Fibroblast of lung (primary cell): ENCODE measurements around the gene SPATS2L. TPM values are rescaled to one million over a fixed set of nuclear protein-coding genes. Genes with fewer than 3 reads are reported as not detected.
A peak's percentile ranks its signal among the peaks of the same experiment; 100 is the strongest.

Experiments
- DNase-seq, 2 donors: peaks; one replicate each; pipeline versions ENCODE4 v3.0.0 to v3.0.0-alpha.2; 2010; ENCODE audit warnings: low read depth in 2 of 2
- H2AFZ ChIP-seq: 2 replicates; pipeline ENCODE4 v1.5.1; 2012; ENCODE audit warnings: low read length, control low read depth, inconsistent platforms
- H3K27ac ChIP-seq: 2 replicates; pipeline ENCODE4 v1.5.1; 2011; ENCODE audit warnings: low read length, control low read depth; ENCODE audit not compliant: insufficient read depth
- H3K27me3 ChIP-seq: 2 replicates; pipeline ENCODE4 v1.5.1; 2011; ENCODE audit warnings: mild to moderate bottlenecking, low read length; ENCODE audit not compliant: control insufficient read depth, insufficient read depth
- H3K36me3 ChIP-seq: 2 replicates; pipeline ENCODE4 v1.5.1; 2011; ENCODE audit warnings: low read length; ENCODE audit not compliant: control insufficient read depth, insufficient read depth
- H3K4me1 ChIP-seq: 2 replicates; pipeline ENCODE4 v1.5.1; 2011; ENCODE audit warnings: low read length; ENCODE audit not compliant: control insufficient read depth, insufficient read depth; ENCODE audit errors: extremely low read depth
- H3K4me2 ChIP-seq: 2 replicates; pipeline ENCODE4 v1.5.1; 2011; ENCODE audit warnings: low read length, control low read depth; ENCODE audit not compliant: insufficient read depth; ENCODE audit errors: extremely low read depth
- H3K4me3 ChIP-seq, 4 experiments: fragments of 200-600 bp in 1 of 4; sonication (generic) in 1 of 4; replicated peaks in 1 of 4; 2 replicates each; pipeline ENCODE4 v1.5.1; 2011 to 2016; ENCODE audit warnings: low read length in 4 of 4, low read depth in 3 of 4, mild to moderate bottlenecking in 3 of 4, control low read depth in 2 of 4, inconsistent platforms in 1 of 4, mixed read lengths in 1 of 4; ENCODE audit not compliant: insufficient read depth in 1 of 4; ENCODE audit errors: control extremely low read depth in 1 of 4
- H3K79me2 ChIP-seq: 2 replicates; pipeline ENCODE4 v1.5.1; 2012; ENCODE audit warnings: mild to moderate bottlenecking, low read length, inconsistent platforms; ENCODE audit not compliant: control insufficient read depth, insufficient read depth
- H3K9ac ChIP-seq: 2 replicates; pipeline ENCODE4 v1.5.1; 2011; ENCODE audit warnings: mild to moderate bottlenecking, low read length, control low read depth; ENCODE audit not compliant: insufficient read depth
- H3K9me3 ChIP-seq: 2 replicates; pipeline ENCODE4 v1.5.1; 2012; ENCODE audit warnings: low read depth, low read length; ENCODE audit not compliant: control insufficient read depth, insufficient read depth
- H4K20me1 ChIP-seq: 2 replicates; pipeline ENCODE4 v1.5.1; 2011; ENCODE audit warnings: low read length; ENCODE audit not compliant: control insufficient read depth, insufficient read depth; ENCODE audit errors: extremely low read depth
- EZH2 ChIP-seq: IDR thresholded peaks from 2 replicates; pipeline ENCODE4 v1.5.1; 2012; ENCODE audit warnings: low read length, control low read depth, mild to moderate bottlenecking; ENCODE audit errors: missing control alignments
- polyA plus RNA-seq, 2 donors: library from polyadenylated mRNA; depleted of rRNA in 1 of 2; stranded (reverse) in 1 of 2; unstranded in 1 of 2; fragments of >200 nt; gene quantifications; 2 replicates each; pipeline ENCODE4 v1.2.1, GENCODE V29; 2011 to 2012; ENCODE audit warnings: missing spikeins in 1 of 2
- total RNA-seq: library from RNA; depleted of rRNA; stranded (reverse); fragments of >200 nt; gene quantifications from 2 replicates; pipeline ENCODE4 v1.2.1, GENCODE V29; 2014
- TF ChIP-seq, protein P1 (sequence below), 2 donors: IDR thresholded peaks in 1 of 2; conservative IDR thresholded peaks in 1 of 2; 1 replicate in 1 of 2; 2 replicates in 1 of 2; pipeline ENCODE4 v1.5.1; 2011 to 2012; ENCODE audit warnings: low read length in 2 of 2, control low read depth in 1 of 2, inconsistent platforms in 1 of 2, low read depth in 1 of 2, mild to moderate bottlenecking in 1 of 2

SPATS2L gene
- total and polyA plus RNA-seq, 2 donors (not counting 1 experiment from before 2014, with no cell fraction given), result 73.8 to 291 TPM

- DNase-seq, result peak in 1 of 2 donors; percentile 22
- Histone ChIP-seq H3K27ac (no peak overlapping the region), H3K4me3 (no peak overlapping the region), H3K9me3 (no peaks in the 10 kb centered on the region), H3K9ac (no peak overlapping the region), H2AFZ (no peak overlapping the region), H3K36me3 (no peaks in the 10 kb centered on the region), H3K4me1 (peaks cover 4% of the 10 kb centered on the region), H3K27me3 (no peaks in the 10 kb centered on the region), H3K4me2 (no peak overlapping the region), H4K20me1 (no peaks in the 10 kb centered on the region), H3K79me2 (no peaks in the 10 kb centered on the region)
- no peak for TF ChIP-seq EZH2
- TF ChIP-seq, protein P1, sequence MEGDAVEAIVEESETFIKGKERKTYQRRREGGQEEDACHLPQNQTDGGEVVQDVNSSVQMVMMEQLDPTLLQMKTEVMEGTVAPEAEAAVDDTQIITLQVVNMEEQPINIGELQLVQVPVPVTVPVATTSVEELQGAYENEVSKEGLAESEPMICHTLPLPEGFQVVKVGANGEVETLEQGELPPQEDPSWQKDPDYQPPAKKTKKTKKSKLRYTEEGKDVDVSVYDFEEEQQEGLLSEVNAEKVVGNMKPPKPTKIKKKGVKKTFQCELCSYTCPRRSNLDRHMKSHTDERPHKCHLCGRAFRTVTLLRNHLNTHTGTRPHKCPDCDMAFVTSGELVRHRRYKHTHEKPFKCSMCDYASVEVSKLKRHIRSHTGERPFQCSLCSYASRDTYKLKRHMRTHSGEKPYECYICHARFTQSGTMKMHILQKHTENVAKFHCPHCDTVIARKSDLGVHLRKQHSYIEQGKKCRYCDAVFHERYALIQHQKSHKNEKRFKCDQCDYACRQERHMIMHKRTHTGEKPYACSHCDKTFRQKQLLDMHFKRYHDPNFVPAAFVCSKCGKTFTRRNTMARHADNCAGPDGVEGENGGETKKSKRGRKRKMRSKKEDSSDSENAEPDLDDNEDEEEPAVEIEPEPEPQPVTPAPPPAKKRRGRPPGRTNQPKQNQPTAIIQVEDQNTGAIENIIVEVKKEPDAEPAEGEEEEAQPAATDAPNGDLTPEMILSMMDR (conservative IDR thresholded peaks at IDR 0.05 in 1 of 2, IDR thresholded peaks at IDR 0.05 in 1 of 2; ENCODE audit: low read depth in 1 of 2, low read length in 2 of 2), result no peak
Measured at GRCh38 chr2:200274116-200275075, 32.1 kb upstream of the SPATS2L start.

DNA sequence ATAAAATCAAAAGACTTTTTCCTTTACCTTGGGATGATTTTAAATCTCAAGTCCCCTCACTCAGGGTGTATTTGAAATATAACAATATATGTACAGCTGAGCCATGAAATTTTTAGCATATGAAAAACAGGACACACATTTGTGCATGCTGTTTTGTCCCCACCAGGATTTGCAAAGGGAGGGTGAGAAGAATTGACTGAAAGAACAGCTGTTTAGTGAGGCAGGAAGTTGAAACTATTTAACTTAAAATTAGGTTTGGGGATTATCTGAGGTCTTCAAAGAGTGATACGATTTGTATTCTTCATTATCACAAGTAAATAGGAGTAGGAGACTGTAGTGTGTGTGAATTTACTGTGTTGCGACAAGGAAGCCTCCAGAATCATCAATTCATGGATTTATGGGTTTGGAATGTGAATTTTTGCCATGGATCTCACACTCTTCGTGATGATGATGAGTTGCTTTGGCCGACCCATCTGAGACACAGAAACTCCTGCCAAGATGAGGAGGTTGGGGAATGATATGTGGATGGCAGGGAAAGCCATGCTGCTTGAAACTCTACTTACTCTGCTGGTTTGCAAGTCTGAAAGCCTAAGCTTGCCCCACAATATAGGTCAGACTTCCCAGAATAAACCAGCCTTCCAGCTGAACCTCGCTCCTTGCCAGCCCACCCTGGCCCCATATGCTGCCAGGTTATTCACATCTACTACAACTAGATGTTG lies 31.0 kb upstream of the SPATS2L start:
- Histone ChIP-seq H4K20me1 (no peaks in the 10 kb centered on the region), H3K9me3 (no peaks in the 10 kb centered on the region), H3K27me3 (no peaks in the 10 kb centered on the region), H3K4me3 (no peak overlapping the region), H3K9ac (no peak overlapping the region), H2AFZ (no peak overlapping the region), H3K27ac (no peak overlapping the region), H3K36me3 (no peaks in the 10 kb centered on the region), H3K4me1 (peaks cover 6% of the 10 kb centered on the region), H3K4me2 (no peak overlapping the region), H3K79me2 (no peaks in the 10 kb centered on the region)
- TF ChIP-seq EZH2, result no peak
- TF ChIP-seq, protein P1 (conservative IDR thresholded peaks at IDR 0.05 in 1 of 2, IDR thresholded peaks at IDR 0.05 in 1 of 2; ENCODE audit: low read depth in 1 of 2, low read length in 2 of 2), result no peak
- DNase-seq, result no peak

DNA sequence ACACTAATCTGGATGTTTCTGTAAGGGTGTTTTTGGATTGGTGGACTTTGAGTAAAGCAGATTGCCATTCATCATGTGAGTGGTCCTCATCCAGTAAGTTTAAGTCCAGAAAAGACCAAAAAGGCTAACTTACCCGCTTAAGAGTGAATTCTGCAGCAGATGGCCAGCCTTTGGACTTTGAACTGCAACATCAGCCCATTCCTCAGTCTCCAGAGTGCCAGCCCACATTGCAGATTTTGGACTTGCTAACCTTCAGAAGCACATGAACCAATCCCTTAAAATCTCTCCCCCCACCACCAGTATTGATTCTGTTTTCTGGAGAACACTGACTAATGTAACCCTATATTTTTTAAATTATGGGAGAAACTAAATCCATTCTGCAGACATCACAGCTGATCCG lies 30.0 kb upstream of the SPATS2L start:
- no peak overlapping the region for H3K4me3 ChIP-seq
- no peaks in the 10 kb centered on the region for H3K36me3 ChIP-seq
- H3K9me3 ChIP-seq, result no peaks in the 10 kb centered on the region
- no peaks in the 10 kb centered on the region for H3K27me3 ChIP-seq
- TF ChIP-seq, protein P1 (conservative IDR thresholded peaks at IDR 0.05 in 1 of 2, IDR thresholded peaks at IDR 0.05 in 1 of 2; ENCODE audit: low read depth in 1 of 2, low read length in 2 of 2), result no peak
- no peak for TF ChIP-seq EZH2
- no peak overlapping the region for H3K9ac ChIP-seq
- H3K4me1 ChIP-seq, result peaks cover 6% of the 10 kb centered on the region
- H2AFZ ChIP-seq, result no peak overlapping the region
- H3K27ac ChIP-seq, result no peak overlapping the region
- no peaks in the 10 kb centered on the region for H4K20me1 ChIP-seq
- H3K4me2 ChIP-seq, result no peak overlapping the region
- H3K79me2 ChIP-seq, result no peaks in the 10 kb centered on the region
- DNase-seq, result no peak
